Neural crest cell (in vitro differentiated cells): ENCODE results near the gene SLC10A1. TPM values are rescaled to one million over a fixed set of nuclear protein-coding genes. Genes with fewer than 3 reads are reported as not detected.

ENCODE experiments used
- DNase-seq: peaks from one replicate; pipeline ENCODE4 v3.0.0; 2021; ENCODE audit warnings: low read depth, mixed read lengths, low spot score
- H3K27ac Mint-ChIP-seq: one replicate; pipeline ENCODE4 v1.8.0; 2021; ENCODE audit warnings: mild to moderate bottlenecking, mixed read lengths; ENCODE audit not compliant: unreplicated experiment
- H3K27me3 Mint-ChIP-seq: 2 replicates; pipeline ENCODE4 v1.8.0; 2021; ENCODE audit warnings: low read depth, mild to moderate bottlenecking, mixed read lengths
- H3K36me3 Mint-ChIP-seq: 2 replicates; pipeline ENCODE4 v1.8.0; 2021; ENCODE audit warnings: low read depth, mild to moderate bottlenecking, mixed read lengths
- H3K4me1 Mint-ChIP-seq: 2 replicates; pipeline ENCODE4 v1.8.0; 2021; ENCODE audit warnings: mixed read lengths
- H3K4me3 Mint-ChIP-seq: one replicate; pipeline ENCODE4 v1.8.0; 2021; ENCODE audit warnings: mild to moderate bottlenecking, mixed read lengths
- H3K9me3 Mint-ChIP-seq: 2 replicates; pipeline ENCODE4 v1.8.0; 2021; ENCODE audit warnings: mixed read lengths
- CTCF ChIP-seq: fragments of 200-600 bp; sonication (generic); conservative IDR thresholded peaks from 2 replicates; pipeline ENCODE4 v1.5.0; 2021; ENCODE audit warnings: antibody characterized with exemption, mild to moderate bottlenecking
- total RNA-seq: library from RNA; stranded (reverse); gene quantifications from 2 replicates; pipeline ENCODE4 v1.2.1, GENCODE V29; 2021

SLC10A1 gene
- total RNA-seq, 1 donor from 2014 or later = not detected

DNA sequence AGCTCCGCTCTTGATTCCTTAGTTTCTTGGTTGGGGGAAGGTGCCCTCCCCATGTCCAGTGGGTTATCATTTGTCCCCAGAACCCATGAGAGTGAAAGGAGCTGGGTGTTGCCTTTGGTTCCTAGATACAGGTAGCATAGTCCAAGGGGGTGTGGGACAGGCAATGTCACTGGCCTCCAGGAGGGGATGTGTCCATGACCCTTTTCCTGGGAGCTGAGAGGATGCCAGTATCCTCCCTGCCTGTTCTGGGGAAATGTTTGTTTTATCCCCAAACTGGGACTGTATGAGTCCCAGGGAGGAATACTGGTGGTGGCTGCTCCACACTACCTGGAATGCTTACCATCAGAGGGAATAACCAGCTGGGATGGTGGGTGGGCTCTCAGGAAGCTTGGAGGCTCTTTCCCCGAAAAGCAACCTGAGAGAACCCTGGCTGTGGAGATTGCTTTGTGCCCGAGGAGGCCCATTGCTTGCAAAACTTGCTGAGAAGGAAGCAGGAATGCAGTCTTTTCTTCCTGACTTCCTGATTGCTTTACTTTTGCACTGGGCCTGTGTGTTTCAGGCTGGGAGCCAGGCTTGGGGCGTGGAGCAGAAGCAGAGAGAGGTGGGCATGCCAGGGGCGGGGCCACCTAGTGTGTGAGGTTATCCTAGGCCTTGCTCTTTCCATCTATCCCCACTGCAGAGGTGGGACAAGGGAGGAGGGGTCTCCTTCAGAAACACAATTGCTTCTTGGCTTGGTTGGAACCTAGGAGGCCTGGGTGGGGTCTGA, 715 bp upstream of the SLC10A1 start:
- DNase-seq = no peak
- no peak for TF ChIP-seq CTCF
- peak overlapping the region; percentile 38 for H3K27ac Mint-ChIP-seq

DNA sequence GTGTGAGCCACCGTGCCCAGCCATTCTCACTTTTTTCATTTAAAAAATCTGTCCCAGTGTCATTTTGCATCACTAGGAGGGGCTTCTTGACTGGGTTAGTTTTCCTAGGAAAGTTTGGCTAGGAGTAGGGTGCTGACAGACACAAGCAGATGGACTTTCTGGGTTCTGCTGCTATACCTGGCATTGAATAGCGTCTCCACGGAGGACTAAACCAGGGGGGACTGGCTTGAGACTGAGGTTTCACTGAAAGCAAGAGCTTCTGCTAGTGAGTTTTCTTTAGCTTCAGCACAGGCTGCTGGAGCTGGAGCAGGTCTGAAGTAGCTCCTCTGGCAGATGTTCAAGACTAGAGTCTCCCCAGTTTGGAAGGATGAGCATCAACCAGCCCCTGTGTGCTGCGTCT, 1.4 kb downstream of the SLC10A1 start:
- TF ChIP-seq CTCF = no peak
- DNase-seq = no peak
- H3K36me3 Mint-ChIP-seq = no peaks in the 10 kb centered on the region
- H3K9me3 Mint-ChIP-seq = peaks cover 5% of the 10 kb centered on the region
- no peak overlapping the region for H3K27ac Mint-ChIP-seq
- no peaks in the 10 kb centered on the region for H3K27me3 Mint-ChIP-seq
- H3K4me1 Mint-ChIP-seq = no peaks in the 10 kb centered on the region
- no peak overlapping the region for H3K4me3 Mint-ChIP-seq

More for the DNA sequence above, 715 bp upstream of the SLC10A1 start:
- H3K4me1 Mint-ChIP-seq = no peaks in the 10 kb centered on the region
- H3K9me3 Mint-ChIP-seq = peaks cover 8% of the 10 kb centered on the region
- no peaks in the 10 kb centered on the region for H3K27me3 Mint-ChIP-seq
- no peaks in the 10 kb centered on the region for H3K36me3 Mint-ChIP-seq
- no peak overlapping the region for H3K4me3 Mint-ChIP-seq

DNA sequence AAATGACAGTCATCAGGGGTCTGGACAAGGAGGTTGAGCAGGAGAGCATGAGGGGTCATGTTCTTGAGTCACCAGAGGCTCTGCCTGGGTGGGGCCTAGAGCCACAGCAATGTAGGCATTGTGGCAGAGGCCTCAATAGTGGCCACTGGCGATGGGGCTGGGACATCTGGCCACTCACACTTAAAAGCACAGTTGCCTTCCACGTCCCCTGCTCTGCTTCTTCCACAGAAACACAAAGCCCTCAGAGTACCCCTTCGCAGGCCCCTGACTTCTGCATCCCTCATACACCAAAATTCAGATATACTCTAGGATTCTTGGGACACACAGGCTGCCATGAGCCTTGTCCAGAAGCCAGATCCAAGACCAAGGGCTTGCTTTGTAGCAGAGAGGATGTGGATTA, 2.2 kb downstream of the SLC10A1 start:
- DNase-seq = no peak
- Mint-ChIP-seq H3K4me1 (no peaks in the 10 kb centered on the region), H3K4me3 (no peak overlapping the region), H3K27ac (no peak overlapping the region), H3K9me3 (peaks cover 3% of the 10 kb centered on the region), H3K36me3 (no peaks in the 10 kb centered on the region), H3K27me3 (no peaks in the 10 kb centered on the region)
- TF ChIP-seq CTCF = no peak

GRCh38 chr14:69792887-69793421, 4.1 kb downstream of the SLC10A1 start:
- H3K27ac Mint-ChIP-seq = no peak overlapping the region
- H3K4me3 Mint-ChIP-seq = no peak overlapping the region
- H3K4me1 Mint-ChIP-seq = peaks cover 5% of the 10 kb centered on the region
- peaks cover 3% of the 10 kb centered on the region for H3K9me3 Mint-ChIP-seq
- no peaks in the 10 kb centered on the region for H3K27me3 Mint-ChIP-seq
- H3K36me3 Mint-ChIP-seq = no peaks in the 10 kb centered on the region
- DNase-seq = no peak
- no peak for TF ChIP-seq CTCF

DNA sequence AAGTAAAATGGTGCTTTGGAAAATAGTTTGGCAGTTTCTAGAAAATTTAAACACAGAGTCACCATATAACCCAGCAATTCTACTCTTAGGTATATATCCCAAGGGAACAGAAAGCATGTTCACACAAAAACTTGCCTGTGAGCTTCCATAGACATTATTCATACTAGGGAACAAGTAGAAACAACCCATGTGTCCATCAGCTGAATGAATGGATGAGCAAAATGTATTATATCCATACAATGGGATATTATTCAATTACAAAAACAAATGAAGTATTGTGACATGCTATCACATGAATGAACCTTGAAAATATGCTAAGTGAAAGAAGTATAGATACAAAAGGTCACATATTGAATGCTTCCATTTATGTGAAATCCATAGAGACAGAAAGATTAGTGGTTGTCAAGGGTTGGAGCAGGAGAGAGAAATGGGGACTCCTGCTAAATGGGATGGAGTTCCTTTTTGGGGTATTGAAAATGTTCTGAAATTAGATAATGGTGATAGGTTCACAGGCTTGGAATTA, 7.9 kb downstream of the SLC10A1 start:
- Mint-ChIP-seq H3K27ac (no peak overlapping the region), H3K27me3 (no peaks in the 10 kb centered on the region), H3K9me3 (peaks cover 2% of the 10 kb centered on the region), H3K4me1 (peaks cover 5% of the 10 kb centered on the region), H3K36me3 (no peaks in the 10 kb centered on the region), H3K4me3 (no peak overlapping the region)
- TF ChIP-seq CTCF = no peak
- no peak for DNase-seq
